Activated effector memory CD4-positive, alpha-beta T cell treated with Interleukin-2 at 50 U/mL for 16 hours (primary cell): ENCODE data around the gene GFI1.
"Not testable (repeated sequence)": the region's sequence is repeated elsewhere in the genome, so short reads cannot be mapped to it uniquely, and the experiment has no call there.

ENCODE experiments used
- DNase-seq: peaks from one replicate; pipeline ENCODE4 v3.0.0-alpha.2; 2020

GFI1 gene

GRCh38 chr1:92464588-92465255, 22.0 kb downstream of the GFI1 start:
- DNase-seq, result no peak

- DNase-seq, result no peak
These were observed 25.2 kb downstream of the GFI1 start for GRCh38 chr1:92461364-92462097.

GRCh38 chr1:92459871-92460320, 26.8 kb downstream of the GFI1 start:
- DNase-seq, result no peak

GRCh38 chr1:92458146-92458545, 28.6 kb downstream of the GFI1 start:
- DNase-seq, result no peak

- no peak for DNase-seq
These were observed 38.7 kb downstream of the GFI1 start for GRCh38 chr1:92447976-92448375.

GRCh38 chr1:92447033-92447681, 39.6 kb downstream of the GFI1 start:
- no peak for DNase-seq

- DNase-seq, result no peak
These were observed 40.2 kb downstream of the GFI1 start for GRCh38 chr1:92446546-92446945.

GRCh38 chr1:92445865-92446264, 40.9 kb downstream of the GFI1 start:
- no peak for DNase-seq

- no peak for DNase-seq
These were observed 42.4 kb downstream of the GFI1 start for GRCh38 chr1:92444351-92444750.

GRCh38 chr1:92443893-92444292, 42.8 kb downstream of the GFI1 start:
- no peak for DNase-seq

- no peak for DNase-seq
These were observed 44.4 kb downstream of the GFI1 start for GRCh38 chr1:92442351-92442750.

- no peak for DNase-seq
These were observed 44.9 kb downstream of the GFI1 start for GRCh38 chr1:92441697-92442342.

- DNase-seq, result no peak
These were observed 45.4 kb downstream of the GFI1 start for GRCh38 chr1:92441316-92441696.

GRCh38 chr1:92439291-92439690, 47.4 kb downstream of the GFI1 start:
- DNase-seq, result no peak

- DNase-seq, result not testable (repeated sequence)
These were observed 52.2 kb downstream of the GFI1 start for GRCh38 chr1:92434572-92434971.

GRCh38 chr1:92430030-92430429, 56.7 kb downstream of the GFI1 start:
- no peak for DNase-seq

GRCh38 chr1:92425617-92426016, 61.1 kb downstream of the GFI1 start:
- DNase-seq, result no peak
